ENCODE measurements around the gene ATP5PO.

DNA sequence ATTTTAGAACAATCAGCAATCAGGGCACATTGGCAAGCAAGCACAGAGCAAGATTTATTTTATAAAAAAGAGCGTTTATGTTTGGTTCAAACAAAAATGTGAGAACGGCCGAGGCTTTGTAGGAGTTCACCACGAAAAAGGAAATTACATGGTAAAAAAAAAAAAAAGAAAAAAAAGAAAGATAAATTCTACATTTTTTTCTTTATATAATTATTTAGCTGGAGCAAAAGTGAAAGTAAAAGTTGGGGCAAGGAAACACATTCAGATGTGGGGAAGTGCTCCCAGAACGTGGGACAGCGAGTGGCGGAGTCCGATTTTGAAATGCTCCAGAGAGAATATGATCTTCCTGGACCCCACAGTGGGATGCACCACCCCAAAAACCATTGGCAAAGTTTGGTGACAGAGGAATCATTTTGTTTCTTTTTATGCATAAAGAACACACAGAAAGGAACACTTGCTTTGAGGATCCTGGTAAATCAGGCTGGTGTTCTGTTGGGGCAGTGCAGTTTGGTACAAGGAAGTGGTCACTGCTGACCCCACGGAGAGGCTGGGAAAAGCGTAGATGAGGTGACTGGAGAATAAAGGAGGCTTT, 16.3 kb upstream of the ATP5PO start:
- TF ChIP-seq CTCF (IDR thresholded peaks at IDR 0.05) (no peak), POLR2A (IDR thresholded peaks at IDR 0.05) (no peak)

Data from uterus (tissue), 2 donors.